H7 (cell line): Measurements from ENCODE around the gene PRKCH. TPM values are rescaled to one million over a fixed set of nuclear protein-coding genes. Genes with fewer than 3 reads are reported as not detected.

ENCODE experiments used
- DNase-seq: peaks from one replicate; pipeline ENCODE4 v3.0.0; 2012
- H3K27me3 ChIP-seq: 2 replicates; pipeline ENCODE4 v1.6.0; 2011; ENCODE audit warnings: mild to moderate bottlenecking, low read length; ENCODE audit not compliant: control insufficient read depth, insufficient read depth
- H3K36me3 ChIP-seq: replicated peaks from 2 replicates; pipeline ENCODE4 v1.5.1; 2011; ENCODE audit warnings: low read length; ENCODE audit not compliant: control insufficient read depth, insufficient read depth
- H3K4me3 ChIP-seq: 2 replicates; pipeline ENCODE4 v1.5.1; 2011; ENCODE audit warnings: low read depth, mild to moderate bottlenecking, control low read depth, low read length, moderate library complexity; ENCODE audit not compliant: insufficient read depth
- total RNA-seq: library from RNA; depleted of rRNA; stranded (reverse); fragments of >200 nt; shearing (Covaris generic); gene quantifications from 2 replicates; pipeline ENCODE4 v1.2.3, GENCODE V29; 2014

The PRKCH gene
- total RNA-seq, 1 experiment from 2014 or later, result 6.3 TPM

- no peak for DNase-seq
- Histone ChIP-seq H3K36me3 (no peaks in the 10 kb centered on the region), H3K4me3 (no peak overlapping the region), H3K27me3 (no peaks in the 10 kb centered on the region)
Observed at GRCh38 chr14:61335671-61336275, 14.4 kb downstream of the PRKCH start.

GRCh38 chr14:61337893-61338292, 16.5 kb downstream of the PRKCH start:
- Histone ChIP-seq H3K27me3 (no peaks in the 10 kb centered on the region), H3K4me3 (no peak overlapping the region)
- no peak for DNase-seq

GRCh38 chr14:61338457-61338856, 17.1 kb downstream of the PRKCH start:
- H3K4me3 ChIP-seq, result no peak overlapping the region

More at GRCh38 chr14:61337893-61338292, 16.5 kb downstream of the PRKCH start:
- H3K36me3 ChIP-seq, result no peaks in the 10 kb centered on the region

GRCh38 chr14:61341275-61342206, 20.2 kb downstream of the PRKCH start:
- Histone ChIP-seq H3K36me3 (no peaks in the 10 kb centered on the region), H3K4me3 (no peak overlapping the region), H3K27me3 (no peaks in the 10 kb centered on the region)
- DNase-seq, result no peak

More at GRCh38 chr14:61338457-61338856, 17.1 kb downstream of the PRKCH start:
- Histone ChIP-seq H3K36me3 (no peaks in the 10 kb centered on the region), H3K27me3 (no peaks in the 10 kb centered on the region)
- no peak for DNase-seq

GRCh38 chr14:61342486-61342885, 21.1 kb downstream of the PRKCH start:
- DNase-seq, result no peak

GRCh38 chr14:61342932-61343331, 21.6 kb downstream of the PRKCH start:
- H3K4me3 ChIP-seq, result no peak overlapping the region
- H3K36me3 ChIP-seq, result no peaks in the 10 kb centered on the region
- H3K27me3 ChIP-seq, result no peaks in the 10 kb centered on the region
- no peak for DNase-seq

More at GRCh38 chr14:61342486-61342885, 21.1 kb downstream of the PRKCH start:
- H3K36me3 ChIP-seq, result no peaks in the 10 kb centered on the region
- H3K27me3 ChIP-seq, result no peaks in the 10 kb centered on the region
- no peak overlapping the region for H3K4me3 ChIP-seq

GRCh38 chr14:61343471-61343870, 22.1 kb downstream of the PRKCH start:
- Histone ChIP-seq H3K36me3 (no peaks in the 10 kb centered on the region), H3K27me3 (no peaks in the 10 kb centered on the region), H3K4me3 (no peak overlapping the region)
- no peak for DNase-seq

GRCh38 chr14:61343991-61344405, 22.6 kb downstream of the PRKCH start:
- H3K4me3 ChIP-seq, result no peak overlapping the region
- DNase-seq, result no peak
- H3K36me3 ChIP-seq, result no peaks in the 10 kb centered on the region

GRCh38 chr14:61344437-61345150, 23.2 kb downstream of the PRKCH start:
- no peaks in the 10 kb centered on the region for H3K27me3 ChIP-seq
- H3K4me3 ChIP-seq, result no peak overlapping the region
- no peak for DNase-seq
- no peaks in the 10 kb centered on the region for H3K36me3 ChIP-seq

More at GRCh38 chr14:61343991-61344405, 22.6 kb downstream of the PRKCH start:
- no peaks in the 10 kb centered on the region for H3K27me3 ChIP-seq

- Histone ChIP-seq H3K36me3 (no peaks in the 10 kb centered on the region), H3K27me3 (no peaks in the 10 kb centered on the region), H3K4me3 (no peak overlapping the region)
- no peak for DNase-seq
Observed at GRCh38 chr14:61345151-61345482, 23.7 kb downstream of the PRKCH start.

GRCh38 chr14:61346221-61346620, 24.8 kb downstream of the PRKCH start:
- no peak for DNase-seq
- Histone ChIP-seq H3K4me3 (no peak overlapping the region), H3K36me3 (no peaks in the 10 kb centered on the region), H3K27me3 (no peaks in the 10 kb centered on the region)

- DNase-seq, result no peak
- H3K27me3 ChIP-seq, result no peaks in the 10 kb centered on the region
- no peak overlapping the region for H3K4me3 ChIP-seq
- no peaks in the 10 kb centered on the region for H3K36me3 ChIP-seq
Observed at GRCh38 chr14:61346793-61347192, 25.4 kb downstream of the PRKCH start.

GRCh38 chr14:61347826-61348443, 26.6 kb downstream of the PRKCH start:
- DNase-seq, result no peak
- Histone ChIP-seq H3K27me3 (no peaks in the 10 kb centered on the region), H3K4me3 (no peak overlapping the region), H3K36me3 (no peaks in the 10 kb centered on the region)
